ENCODE measurements around the gene SPOP.

Gene SPOP

DNA sequence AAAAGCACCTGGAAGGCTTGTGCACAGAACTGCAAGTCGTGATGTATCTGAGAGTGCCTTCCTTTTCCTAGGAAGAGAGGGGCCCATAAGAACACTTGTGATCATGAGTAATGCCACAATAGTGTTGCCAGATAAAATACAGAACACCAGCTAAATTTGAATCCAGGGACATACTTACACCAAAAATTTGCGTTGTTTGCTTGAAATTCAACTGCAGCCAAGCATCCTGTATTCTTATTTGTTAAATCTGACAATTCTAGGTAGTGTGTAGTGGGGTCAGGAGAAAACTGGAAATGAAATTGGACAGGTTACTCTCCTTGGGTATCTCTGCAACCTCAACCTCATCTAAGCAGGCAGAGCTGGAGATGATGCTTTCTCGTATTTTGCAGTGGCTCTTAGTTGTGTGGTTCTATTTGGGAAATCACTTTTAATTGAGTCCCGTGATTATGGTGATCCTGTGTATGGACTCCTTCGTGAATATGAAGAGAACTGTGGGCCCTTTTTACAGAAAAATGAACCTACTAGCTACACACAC lies 17.9 kb upstream of the SPOP start:
- no peak for DNase-seq (ENCODE audit: low read depth)
- no peak overlapping the region for H3K4me3 ChIP-seq (ENCODE audit: low read depth, low read length)
- TF ChIP-seq, protein P1, sequence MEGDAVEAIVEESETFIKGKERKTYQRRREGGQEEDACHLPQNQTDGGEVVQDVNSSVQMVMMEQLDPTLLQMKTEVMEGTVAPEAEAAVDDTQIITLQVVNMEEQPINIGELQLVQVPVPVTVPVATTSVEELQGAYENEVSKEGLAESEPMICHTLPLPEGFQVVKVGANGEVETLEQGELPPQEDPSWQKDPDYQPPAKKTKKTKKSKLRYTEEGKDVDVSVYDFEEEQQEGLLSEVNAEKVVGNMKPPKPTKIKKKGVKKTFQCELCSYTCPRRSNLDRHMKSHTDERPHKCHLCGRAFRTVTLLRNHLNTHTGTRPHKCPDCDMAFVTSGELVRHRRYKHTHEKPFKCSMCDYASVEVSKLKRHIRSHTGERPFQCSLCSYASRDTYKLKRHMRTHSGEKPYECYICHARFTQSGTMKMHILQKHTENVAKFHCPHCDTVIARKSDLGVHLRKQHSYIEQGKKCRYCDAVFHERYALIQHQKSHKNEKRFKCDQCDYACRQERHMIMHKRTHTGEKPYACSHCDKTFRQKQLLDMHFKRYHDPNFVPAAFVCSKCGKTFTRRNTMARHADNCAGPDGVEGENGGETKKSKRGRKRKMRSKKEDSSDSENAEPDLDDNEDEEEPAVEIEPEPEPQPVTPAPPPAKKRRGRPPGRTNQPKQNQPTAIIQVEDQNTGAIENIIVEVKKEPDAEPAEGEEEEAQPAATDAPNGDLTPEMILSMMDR (conservative IDR thresholded peaks at IDR 0.05; ENCODE audit: low read depth, low read length), result no peak

DNA sequence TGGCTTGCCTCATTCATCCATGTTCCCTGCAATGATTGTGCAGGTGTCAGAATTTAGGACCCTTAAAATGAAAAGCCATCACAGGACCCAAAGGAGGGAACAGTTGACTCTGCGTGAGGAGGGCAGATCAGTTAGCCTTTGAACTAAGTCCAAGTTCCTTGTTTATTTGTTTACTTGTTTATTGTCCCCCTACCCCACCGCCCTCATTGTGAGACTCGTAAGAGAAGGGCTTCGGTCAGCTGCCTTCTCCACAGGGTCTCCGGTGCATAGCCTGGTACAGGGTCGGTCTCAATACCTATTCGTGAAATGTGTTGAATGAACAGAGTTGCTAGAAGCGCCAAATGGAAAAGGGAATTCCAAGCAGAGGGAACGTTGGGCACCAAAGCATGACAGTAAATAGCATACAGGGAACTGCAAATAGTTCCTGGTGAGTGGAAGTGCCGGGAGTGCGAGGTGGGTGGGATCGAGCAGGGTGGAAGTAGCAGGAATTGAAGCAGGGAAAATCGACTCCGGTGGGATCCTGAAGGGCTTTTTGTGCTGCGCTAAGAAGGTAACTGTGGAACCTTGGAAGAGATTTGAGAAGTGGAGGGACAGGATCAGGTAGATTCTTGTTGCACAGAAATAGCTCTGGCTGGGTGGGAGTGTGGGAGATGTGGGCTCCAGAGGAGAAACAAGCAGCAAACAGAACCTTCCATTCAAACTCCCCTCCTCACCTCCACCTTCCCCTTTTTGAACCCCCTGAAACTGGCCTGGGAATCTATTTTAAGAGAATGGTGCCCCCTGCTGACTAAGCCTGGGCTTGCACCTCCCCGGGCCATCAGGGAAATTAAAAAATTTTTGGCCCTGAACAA lies 17.2 kb upstream of the SPOP start:
- DNase-seq (ENCODE audit: low read depth), result peak; percentile 31
- no peak overlapping the region for H3K4me3 ChIP-seq (ENCODE audit: low read depth, low read length)
- TF ChIP-seq, protein P1 (conservative IDR thresholded peaks at IDR 0.05; ENCODE audit: low read depth, low read length), result peak; percentile 97

DNA sequence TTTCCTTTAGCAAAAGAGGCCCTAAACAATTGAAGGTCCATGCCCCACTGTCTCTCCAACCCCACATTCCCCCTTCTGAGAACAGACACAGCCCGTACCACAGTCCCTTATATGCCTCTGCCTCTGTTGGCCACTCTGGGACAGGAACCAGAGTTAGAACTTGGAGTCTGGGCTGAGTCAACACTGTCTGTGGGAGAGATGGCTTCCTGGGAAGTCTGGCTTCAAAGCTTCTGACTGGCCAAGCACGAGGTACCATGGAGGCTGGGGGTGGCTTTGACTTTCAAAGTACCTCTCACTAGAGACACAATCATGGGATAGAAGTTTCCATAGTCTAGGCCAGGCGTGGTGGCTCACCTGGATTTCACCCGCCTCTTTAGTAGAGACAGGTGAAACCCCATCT lies 14.9 kb upstream of the SPOP start:
- no peak for DNase-seq (ENCODE audit: low read depth)
- H3K4me3 ChIP-seq (ENCODE audit: low read depth, low read length), result no peak overlapping the region
- TF ChIP-seq, protein P1 (conservative IDR thresholded peaks at IDR 0.05; ENCODE audit: low read depth, low read length), result no peak

DNA sequence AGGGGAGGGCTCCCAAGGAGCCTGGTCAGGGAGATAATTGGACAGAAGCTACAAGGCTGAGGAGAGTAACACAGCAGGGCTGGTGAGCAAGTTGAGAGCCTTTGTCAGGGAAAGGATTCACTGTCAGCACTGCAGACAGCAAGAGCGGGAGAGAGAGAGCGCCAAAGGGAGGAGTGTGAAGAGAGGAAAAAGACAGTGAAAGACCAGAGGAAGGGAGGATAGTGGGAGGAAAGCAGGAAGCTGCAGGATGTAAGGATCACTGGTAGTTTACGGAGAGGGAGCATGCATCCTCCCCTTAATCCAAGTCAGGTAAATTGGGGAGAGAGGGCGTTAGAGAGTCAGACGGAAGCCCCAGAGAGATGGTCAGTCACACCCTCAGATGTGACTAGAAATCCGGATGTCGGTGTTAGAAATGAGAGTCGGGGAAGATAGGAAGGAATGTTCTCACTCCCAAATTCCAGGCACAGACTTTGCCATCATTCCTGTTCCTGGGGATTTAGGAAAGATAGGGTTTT lies 13.8 kb upstream of the SPOP start:
- H3K4me3 ChIP-seq (ENCODE audit: low read depth, low read length), result no peak overlapping the region
- TF ChIP-seq, protein P1 (conservative IDR thresholded peaks at IDR 0.05; ENCODE audit: low read depth, low read length), result no peak
- DNase-seq (ENCODE audit: low read depth), result no peak

DNA sequence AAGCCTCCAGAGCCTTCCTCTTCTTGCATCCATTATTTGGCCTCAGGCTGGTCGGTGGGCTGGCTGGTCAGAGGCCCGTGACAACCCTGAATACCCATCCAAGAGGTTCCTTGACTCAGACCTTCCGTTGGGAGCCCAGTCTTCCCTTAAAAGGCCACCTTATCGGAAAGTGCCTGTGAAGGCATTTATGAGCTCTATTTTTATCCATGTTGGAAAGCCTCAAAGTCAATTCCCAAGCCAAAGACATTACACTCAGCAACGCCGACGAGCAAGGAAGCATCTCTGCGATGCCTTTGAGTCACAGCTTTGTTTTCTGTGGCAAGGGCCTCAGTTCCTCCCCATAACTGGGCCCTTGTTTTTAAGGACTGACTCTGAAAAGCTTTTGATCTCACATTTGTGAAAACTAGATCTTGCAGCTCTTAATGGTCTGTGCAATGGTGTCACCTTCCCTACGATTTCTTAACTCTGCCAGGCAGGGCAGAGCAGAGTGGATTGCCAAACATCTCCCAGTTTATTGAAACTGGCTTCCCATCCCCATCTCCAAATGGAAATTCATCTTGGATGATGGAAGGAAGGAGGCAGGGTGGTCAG lies 13.3 kb upstream of the SPOP start:
- DNase-seq (ENCODE audit: low read depth), result no peak
- TF ChIP-seq, protein P1 (conservative IDR thresholded peaks at IDR 0.05; ENCODE audit: low read depth, low read length), result no peak
- no peak overlapping the region for H3K4me3 ChIP-seq (ENCODE audit: low read depth, low read length)

DNA sequence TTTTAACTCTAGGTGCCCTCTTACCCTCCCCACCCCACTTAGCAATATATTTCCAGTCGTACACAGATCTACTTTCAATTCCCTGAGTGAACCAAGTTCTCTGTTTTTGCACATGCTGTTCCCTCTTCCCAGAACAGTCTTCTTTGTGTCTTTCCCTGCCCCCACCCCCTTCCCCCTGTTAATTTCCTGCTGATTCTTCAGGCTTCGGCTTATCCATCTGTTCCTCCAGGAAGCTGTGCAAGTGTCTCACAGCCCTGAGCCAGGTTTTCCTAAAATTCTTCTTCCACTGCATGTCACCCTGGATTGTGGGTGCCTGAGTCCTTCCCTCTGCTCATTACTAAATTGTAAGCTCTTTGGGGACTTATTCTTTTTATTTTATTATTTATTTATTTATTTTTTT lies 12.4 kb upstream of the SPOP start:
- TF ChIP-seq, protein P1 (conservative IDR thresholded peaks at IDR 0.05; ENCODE audit: low read depth, low read length), result no peak
- H3K4me3 ChIP-seq (ENCODE audit: low read depth, low read length), result no peak overlapping the region
- no peak for DNase-seq (ENCODE audit: low read depth)

Data from choroid plexus epithelial cell (primary cell).